HG03045 (cell line): ENCODE results near the gene KLHL17.
"Not testable (repeated sequence)": the region's sequence is repeated elsewhere in the genome, so short reads cannot be mapped to it uniquely, and the experiment has no call there.

Experiments
- ATAC-seq: cut with Tn5 transposase; IDR thresholded peaks from one replicate; pipeline ENCODE4 v1.9.1; 2021; ENCODE audit warnings: mild to moderate bottlenecking, moderate library complexity; ENCODE audit not compliant: unreplicated experiment

KLHL17 gene

GRCh38 chr1:966135-966703 is 5.8 kb downstream of the KLHL17 start, which contains the start of gene PLEKHN1:
Gene PLEKHN1 (plus strand): TSS chr1:966482. CDS start chr1:966532, 50 bp downstream.
- peak; percentile 27 for ATAC-seq

GRCh38 chr1:966704-967300 is 6.4 kb downstream of the KLHL17 start:
- peak; percentile 54 for ATAC-seq

DNA sequence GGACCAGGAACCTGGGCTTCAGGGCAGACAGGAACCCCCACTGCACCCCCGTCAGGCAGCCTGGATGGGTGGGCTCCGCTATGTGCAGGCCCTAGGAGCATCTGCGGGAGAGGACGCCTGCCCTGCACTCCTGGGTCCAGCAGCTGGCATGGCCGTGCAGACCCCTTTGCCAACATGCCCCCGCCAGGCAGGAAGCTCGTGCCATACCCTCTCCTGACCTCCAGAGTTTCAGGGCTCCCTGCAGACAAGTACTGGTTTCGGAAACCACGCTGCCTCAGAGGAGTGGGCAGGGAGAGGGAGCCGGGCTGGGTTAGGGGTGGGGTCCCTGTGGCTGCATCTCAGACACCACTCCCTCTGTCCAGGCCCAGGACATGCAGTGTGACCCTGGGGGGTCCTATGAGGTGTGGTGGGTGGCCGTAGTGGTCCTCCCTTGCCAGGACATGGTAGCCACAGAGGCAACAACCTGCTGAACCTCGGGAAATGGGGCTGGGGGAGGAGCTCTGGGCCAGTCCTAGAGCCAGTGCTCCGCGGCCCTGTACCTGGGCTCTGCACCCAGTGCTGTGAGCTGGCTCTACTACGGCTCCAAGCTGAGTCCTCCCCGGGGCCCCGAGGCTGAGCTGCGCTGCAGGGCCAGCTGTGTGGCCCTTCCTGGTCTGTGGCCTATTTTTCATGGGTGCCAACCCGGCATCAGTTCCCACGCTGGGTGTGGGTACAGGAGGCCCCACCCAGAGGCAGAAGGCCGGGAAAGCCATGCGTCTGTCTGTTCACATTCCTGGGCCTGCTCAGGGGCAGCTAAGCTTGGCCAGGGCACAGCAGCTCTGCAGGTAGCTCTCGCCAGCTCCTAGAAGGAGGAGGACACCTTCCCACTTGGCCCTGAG is 7.3 kb downstream of the KLHL17 start:
- no peak for ATAC-seq

DNA sequence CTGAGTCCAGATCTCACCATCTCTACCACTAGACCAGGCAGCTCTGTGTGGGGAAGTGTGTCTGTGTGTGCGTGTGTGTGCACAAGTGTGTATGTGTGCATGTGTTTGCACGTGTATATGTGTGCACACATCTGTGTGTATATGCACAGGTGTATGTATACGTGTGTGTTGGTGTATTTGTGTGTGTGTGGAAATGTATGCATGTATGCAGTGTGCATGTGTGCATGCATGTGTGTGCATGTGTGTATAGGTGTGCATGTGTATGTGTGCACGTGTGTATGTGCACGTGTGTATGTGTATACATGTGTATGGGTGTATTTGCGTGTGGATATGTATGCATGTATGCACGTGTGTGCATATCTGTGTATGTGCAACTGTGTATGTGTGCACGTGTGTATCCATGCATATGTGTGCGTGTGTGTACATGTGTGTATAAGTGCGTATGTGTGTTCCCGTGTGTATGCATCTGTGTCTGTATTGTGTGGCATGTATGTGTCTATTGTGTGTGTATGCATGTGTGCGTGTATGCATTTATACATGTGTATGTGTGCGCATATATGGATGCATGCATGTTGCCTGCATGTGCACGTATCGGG is 9.0 kb downstream of the KLHL17 start:
- ATAC-seq = no peak

DNA sequence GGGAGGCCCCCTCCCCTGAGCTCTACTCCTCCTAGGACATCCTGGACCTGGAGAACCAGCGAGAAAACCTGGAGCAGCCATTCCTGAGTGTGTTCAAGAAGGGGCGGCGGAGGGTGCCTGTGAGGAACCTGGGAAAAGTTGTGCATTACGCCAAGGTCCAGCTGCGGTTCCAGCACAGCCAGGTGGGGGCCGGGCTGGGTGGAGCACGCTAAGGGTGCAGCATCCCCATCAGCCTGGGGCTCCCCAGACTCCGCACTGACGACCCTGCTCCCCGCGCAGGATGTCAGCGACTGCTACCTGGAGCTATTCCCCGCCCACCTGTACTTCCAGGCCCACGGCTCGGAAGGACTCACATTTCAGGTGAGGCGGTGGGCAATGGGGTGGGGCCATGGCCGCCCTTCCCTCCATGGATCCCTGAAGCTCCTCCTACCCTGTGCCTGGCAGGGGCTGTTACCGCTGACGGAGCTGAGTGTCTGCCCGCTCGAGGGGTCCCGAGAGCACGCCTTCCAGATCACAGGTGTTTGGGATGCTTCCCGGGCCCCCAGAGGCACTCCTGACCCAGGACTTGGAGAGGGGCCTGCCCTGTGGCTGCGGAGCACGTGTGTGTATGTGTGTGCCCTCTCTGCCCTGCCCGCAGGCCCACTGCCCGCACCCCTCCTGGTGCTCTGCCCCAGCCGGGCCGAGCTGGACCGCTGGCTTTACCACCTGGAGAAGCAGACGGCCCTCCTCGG is 10.0 kb downstream of the KLHL17 start:
- no peak for ATAC-seq

- ATAC-seq = no peak
Measured at GRCh38 chr1:970973-971730, 10.8 kb downstream of the KLHL17 start.

DNA sequence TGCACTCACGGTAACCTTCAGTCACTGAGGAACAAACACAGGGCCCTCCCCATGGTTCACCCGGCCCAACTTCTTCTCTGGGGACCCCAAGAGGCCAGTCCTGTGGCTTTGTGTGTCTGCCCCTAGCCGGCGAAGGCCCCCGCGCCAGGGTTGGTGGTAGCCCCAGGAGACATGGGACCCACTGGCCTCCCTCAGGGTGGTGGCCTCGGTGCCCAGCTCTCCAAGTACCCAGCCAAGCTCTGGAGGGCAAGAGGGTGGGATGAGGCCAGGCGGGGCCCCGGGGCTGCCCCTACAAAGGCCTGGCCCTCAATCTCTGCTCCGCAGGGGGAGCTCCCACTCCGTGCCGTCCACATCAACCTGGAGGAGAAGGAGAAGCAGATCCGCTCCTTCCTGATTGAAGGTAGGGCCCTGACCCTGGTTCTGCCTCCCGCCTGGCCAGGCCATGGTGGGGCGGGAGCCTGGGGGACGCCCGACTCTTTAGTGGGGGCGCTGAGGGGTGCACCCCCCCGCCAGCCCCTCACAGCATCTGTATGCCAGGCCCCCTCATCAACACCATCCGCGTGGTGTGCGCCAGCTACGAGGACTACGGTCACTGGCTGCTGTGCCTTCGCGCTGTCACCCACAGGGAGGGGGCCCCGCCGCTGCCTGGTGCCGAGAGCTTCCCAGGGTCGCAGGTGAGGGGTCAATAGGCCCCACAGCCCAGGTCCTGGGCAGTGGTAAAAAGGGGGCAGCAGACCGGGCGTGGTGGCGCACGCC is 11.5 kb downstream of the KLHL17 start:
- ATAC-seq = no peak

DNA sequence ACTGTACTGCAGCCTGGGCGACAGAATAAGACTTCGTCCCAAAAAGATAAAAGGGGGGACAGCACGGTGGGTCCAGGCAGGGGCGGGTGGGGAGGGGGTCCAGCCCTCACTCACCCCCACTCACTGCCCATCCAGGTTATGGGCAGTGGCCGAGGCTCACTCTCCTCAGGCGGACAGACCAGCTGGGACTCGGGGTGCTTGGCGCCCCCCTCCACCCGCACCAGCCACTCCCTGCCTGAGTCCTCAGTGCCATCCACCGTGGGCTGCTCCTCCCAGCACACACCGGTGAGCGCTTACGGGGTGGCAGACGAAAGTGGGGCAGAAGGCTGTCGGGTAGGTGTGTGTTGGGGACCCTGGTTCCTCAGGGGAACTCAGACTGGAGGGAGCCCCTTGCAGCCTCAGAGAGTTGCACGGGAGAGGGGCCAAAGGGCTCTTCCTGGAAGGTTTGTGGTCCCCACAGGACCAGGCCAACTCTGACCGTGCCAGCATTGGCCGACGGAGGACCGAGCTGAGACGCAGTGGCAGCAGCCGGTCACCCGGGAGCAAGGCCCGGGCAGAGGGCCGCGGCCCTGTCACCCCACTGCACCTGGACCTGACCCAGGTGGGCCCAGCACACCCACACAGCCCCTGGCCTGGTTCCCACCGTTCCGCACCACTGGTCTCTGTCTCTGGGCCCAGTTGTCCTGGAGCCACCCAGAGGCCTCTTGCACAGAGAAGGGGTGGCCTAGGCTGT is 12.5 kb downstream of the KLHL17 start:
- no peak for ATAC-seq

- ATAC-seq = no peak
Measured at GRCh38 chr1:973459-974292, 13.3 kb downstream of the KLHL17 start.

DNA sequence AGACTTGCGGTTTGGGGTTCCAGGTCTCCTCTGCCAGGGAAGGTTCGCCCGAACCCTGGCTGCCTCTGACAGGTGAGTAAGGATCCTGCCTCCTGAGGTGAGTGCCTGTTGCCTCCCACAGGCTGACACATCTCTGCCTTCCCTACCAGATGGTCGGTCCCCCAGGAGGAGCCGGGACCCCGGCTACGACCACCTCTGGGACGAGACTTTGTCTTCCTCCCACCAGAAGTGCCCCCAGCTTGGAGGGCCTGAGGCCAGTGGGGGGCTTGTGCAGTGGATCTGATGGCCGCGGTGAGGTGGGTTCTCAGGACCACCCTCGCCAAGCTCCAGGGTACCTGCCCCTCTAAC is 13.9 kb downstream of the KLHL17 start:
- no peak for ATAC-seq

DNA sequence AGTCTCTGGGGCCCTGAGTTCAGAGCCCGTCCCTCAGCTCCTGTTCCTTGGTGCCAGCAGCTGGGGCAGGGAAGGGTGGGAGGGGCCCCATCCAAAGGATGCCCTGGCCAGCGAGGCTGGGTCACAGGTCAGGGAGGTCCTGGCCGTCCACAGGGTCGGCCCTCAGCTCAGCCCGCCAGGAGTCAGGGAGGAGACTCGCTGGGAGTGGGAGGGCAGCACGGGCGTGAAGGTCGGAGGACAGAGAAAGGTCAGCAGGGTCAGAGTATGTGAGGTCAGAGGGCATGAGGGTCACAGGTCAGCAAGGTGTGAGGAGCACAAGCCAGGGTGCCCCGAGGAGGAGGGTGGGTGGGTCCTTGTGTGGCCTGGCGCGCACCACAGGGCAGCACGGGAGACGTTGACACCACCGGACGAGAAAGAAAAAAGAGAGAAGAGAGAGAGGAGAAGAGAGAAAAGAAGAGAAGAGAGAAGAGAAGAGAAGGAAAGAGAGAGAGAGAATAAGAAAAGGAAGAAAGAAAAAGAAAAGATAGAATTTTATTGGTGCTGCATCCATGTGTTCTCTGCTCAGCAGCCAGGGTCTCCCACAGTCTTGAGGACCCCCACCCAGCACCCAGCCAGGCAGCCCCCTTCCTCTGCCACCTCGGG is 14.4 kb downstream of the KLHL17 start:
- no peak for ATAC-seq

DNA sequence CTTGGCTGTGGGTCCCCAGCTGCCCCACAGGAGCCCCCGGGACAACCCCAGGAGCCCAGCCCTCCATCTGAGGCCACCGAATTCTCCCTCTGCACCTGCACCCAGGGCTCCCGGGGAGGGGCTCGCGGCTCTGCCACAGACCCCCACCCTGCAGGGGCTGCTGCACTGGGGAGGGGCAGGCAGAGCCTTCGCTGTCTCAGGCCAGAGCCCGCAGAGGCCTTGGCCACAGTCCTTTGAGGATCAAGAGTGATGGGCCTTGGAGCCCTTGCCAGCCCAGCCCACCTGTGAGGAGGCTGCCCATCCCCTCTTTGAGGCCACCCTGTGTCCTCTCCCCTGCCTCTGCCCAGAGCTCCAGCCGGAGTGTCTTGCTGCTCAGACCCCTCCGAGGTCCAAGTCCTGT is 15.0 kb downstream of the KLHL17 start:
- no peak for ATAC-seq

DNA sequence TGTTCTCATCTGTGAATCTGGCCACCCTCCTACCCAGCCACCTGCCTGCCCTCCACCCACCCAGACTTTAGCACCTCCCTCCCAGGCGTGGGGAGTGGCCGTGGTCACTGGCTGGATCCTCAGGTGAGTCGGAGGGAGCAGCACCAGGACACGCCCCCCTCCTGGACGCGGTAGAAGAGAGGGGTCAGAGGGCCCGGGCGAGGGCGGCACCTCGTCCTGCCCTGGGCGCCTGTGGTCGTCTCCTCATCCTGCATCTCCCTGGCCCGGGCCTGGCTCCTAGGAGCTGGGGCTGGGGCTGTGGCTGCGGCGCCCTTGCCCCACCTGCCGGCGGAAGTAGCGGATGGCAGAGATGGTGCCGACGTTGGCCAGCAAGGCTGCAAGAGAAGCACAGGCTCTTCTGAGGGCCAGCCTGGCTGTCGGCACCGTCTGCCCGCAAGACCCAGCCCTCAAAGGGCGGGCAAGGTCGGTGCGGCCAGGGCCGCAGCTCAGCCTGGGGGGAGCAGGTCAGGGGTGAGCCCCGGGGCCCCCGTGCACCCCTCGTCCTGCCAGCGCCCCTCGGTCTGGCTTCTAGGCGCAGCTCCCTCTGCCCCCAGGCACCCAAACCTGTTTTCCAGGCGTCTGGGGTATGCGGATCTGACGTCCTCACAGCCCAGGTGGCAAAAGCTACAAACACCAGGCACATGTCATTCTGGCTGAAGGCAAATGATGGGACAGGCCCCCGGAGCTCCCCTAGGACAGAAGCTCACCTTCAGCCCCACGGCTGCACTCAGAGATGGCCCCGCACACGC is 15.7 kb downstream of the KLHL17 start:
- ATAC-seq = no peak

GRCh38 chr1:976791-977190 is 16.4 kb downstream of the KLHL17 start:
- not testable (repeated sequence) for ATAC-seq

DNA sequence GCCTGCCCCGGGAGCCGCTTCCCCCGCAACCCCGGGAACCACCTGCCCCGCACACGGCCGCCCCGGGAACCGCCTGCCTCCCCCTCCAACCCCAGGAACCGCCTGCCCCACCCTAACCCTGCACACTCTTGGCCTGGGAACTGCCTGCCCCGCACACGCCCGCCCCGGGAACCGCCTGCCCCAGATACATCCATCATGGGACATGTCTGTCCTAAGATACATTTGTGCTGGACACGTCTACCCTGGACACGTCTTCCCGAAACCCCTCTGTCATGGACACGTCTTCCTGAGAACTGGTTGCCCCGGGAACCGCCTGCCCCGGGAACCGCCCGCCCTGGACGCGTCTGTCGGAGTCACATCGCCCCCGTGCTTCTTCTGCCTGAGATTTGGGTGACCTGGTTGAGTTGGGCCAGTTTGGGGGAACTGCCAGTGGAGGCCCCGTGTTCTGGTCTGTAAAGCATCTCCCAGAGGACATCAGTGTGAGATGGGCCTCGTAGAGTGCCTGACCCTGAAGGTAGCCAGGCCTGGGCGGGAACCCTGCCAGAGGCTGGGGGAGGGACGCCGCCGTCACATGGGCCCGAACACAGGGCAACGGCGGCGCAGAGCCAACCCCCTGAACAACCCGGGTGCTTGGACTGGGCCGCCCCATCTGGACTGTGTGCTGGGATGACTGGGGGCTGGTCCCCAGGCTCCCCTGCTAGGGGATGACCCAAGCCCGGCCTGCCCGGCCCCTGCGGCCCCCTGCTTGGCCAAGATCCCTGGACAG is 17.9 kb downstream of the KLHL17 start:
- no peak for ATAC-seq
